B cell (primary cell): Measurements from ENCODE around the gene SLC29A3. TPM values are rescaled to one million over a fixed set of nuclear protein-coding genes. Genes with fewer than 3 reads are reported as not detected.

ENCODE experiments used
- ATAC-seq: fragments of 200-7000 bp; cut with Tn5 transposase; one replicate; pipeline ENCODE4 v1.10.0; 2021; ENCODE audit warnings: low read depth, mild to moderate bottlenecking, moderate number of reproducible peaks, moderate library complexity
- CTCF ChIA-PET: fragments of 350-600 bp; sonication (Branson Sonifier 250); formaldehyde crosslinking; loops from one replicate; lab custom pipeline; 2021; ENCODE audit warnings: antibody characterized with exemption, inconsistent platforms; lab: Charles Lee
- POLR2A ChIA-PET: fragments of 350-600 bp; sonication (Branson Sonifier 250); formaldehyde crosslinking; loops from one replicate; lab custom pipeline; 2021; ENCODE audit warnings: antibody characterized with exemption; lab: Charles Lee
- DNase-seq: peaks from one replicate; pipeline ENCODE4 v3.0.0; 2013
- H2AFZ ChIP-seq: 2 replicates; pipeline ENCODE4 v1.6.1; 2012; ENCODE audit warnings: mild to moderate bottlenecking, low read depth, low read length; ENCODE audit not compliant: insufficient read depth, poor library complexity, severe bottlenecking
- H3K27ac ChIP-seq, 2 donors: 1 replicate in 1 of 2; 2 replicates in 1 of 2; pipeline ENCODE4 v1.5.1; 2012 to 2013; ENCODE audit warnings: low read length in 2 of 2, mild to moderate bottlenecking in 2 of 2, moderate library complexity in 1 of 2
- H3K27me3 ChIP-seq, 4 experiments: fragments of 200-600 bp in 1 of 4; sonication (generic) in 1 of 4; replicated peaks in 1 of 4; 1 replicate in 2 of 4; 2 replicates in 2 of 4; pipeline versions ENCODE4 v1.6.1 to v1.7.0; 2013 to 2016; ENCODE audit warnings: low read length in 3 of 4, mild to moderate bottlenecking in 2 of 4, mixed read lengths in 1 of 4, moderate library complexity in 1 of 4; ENCODE audit not compliant: insufficient read depth in 4 of 4, control insufficient read depth in 3 of 4; ENCODE audit errors: control extremely low read depth in 1 of 4
- H3K36me3 ChIP-seq, 2 experiments: replicated peaks in 1 of 2; 1 replicate in 1 of 2; 2 replicates in 1 of 2; pipeline versions ENCODE4 v1.6.1 to v1.7.1; 2013; ENCODE audit warnings: low read length in 1 of 2; ENCODE audit not compliant: insufficient read depth in 2 of 2, control insufficient read depth in 1 of 2; ENCODE audit errors: control extremely low read depth in 1 of 2, extremely low read depth in 1 of 2
- H3K4me1 ChIP-seq, 2 donors: fragments of 200-600 bp in 1 of 2; sonication (generic) in 1 of 2; 1 replicate in 1 of 2; 2 replicates in 1 of 2; pipeline versions ENCODE4 v1.5.1 to v1.6.1; 2013 to 2017; ENCODE audit warnings: low read length in 2 of 2; ENCODE audit not compliant: control insufficient read depth in 2 of 2, insufficient read depth in 2 of 2
- H3K4me2 ChIP-seq: replicated peaks from 2 replicates; pipeline ENCODE3; 2012; ENCODE audit warnings: mild to moderate bottlenecking, low read depth, low read length; ENCODE audit not compliant: poor library complexity, severe bottlenecking
- H3K4me3 ChIP-seq, 5 experiments: fragments of 200-600 bp in 1 of 5; sonication (generic) in 1 of 5; 1 replicate in 3 of 5; 2 replicates in 2 of 5; pipeline versions ENCODE4 v1.5.1 to v1.7.0; 2011 to 2016; ENCODE audit warnings: low read length in 4 of 5, mild to moderate bottlenecking in 4 of 5, low read depth in 2 of 5, control low read depth in 1 of 5, moderate library complexity in 1 of 5; ENCODE audit not compliant: insufficient read depth in 1 of 5; ENCODE audit errors: control extremely low read depth in 1 of 5, extremely low read depth in 1 of 5
- H3K79me2 ChIP-seq: fragments of 200-600 bp; sonication (generic); one replicate; pipeline ENCODE4 v1.6.0; 2016; ENCODE audit warnings: low read length; ENCODE audit not compliant: control insufficient read depth, insufficient read depth
- H3K9ac ChIP-seq: fragments of 200-600 bp; sonication (generic); 2 replicates; pipeline ENCODE4 v1.6.1; 2017; ENCODE audit warnings: mild to moderate bottlenecking, low read length, moderate library complexity
- H3K9me3 ChIP-seq, 3 donors: one replicate each; pipeline versions ENCODE4 v1.6.1 to v1.7.1; 2013; ENCODE audit warnings: low read length in 2 of 3; ENCODE audit not compliant: control insufficient read depth in 2 of 3, insufficient read depth in 1 of 3; ENCODE audit errors: control extremely low read depth in 1 of 3
- H4K20me1 ChIP-seq: 2 replicates; pipeline ENCODE4 v1.6.0; 2012; ENCODE audit warnings: mild to moderate bottlenecking, low read length; ENCODE audit not compliant: insufficient read depth, control insufficient read depth, poor library complexity, severe bottlenecking
- H3K27ac Mint-ChIP-seq: one replicate; pipeline ENCODE4 v1.8.0; 2021; ENCODE audit warnings: mixed read lengths
- H3K27me3 Mint-ChIP-seq: one replicate; pipeline ENCODE4 v1.8.0; 2021; ENCODE audit warnings: mixed read lengths
- H3K4me1 Mint-ChIP-seq: one replicate; pipeline ENCODE4 v1.8.0; 2021; ENCODE audit warnings: mixed read lengths
- H3K4me3 Mint-ChIP-seq: one replicate; pipeline ENCODE4 v1.8.0; 2021; ENCODE audit warnings: mixed read lengths
- H3K9me3 Mint-ChIP-seq: one replicate; pipeline ENCODE4 v1.8.0; 2022; ENCODE audit warnings: mixed read lengths; ENCODE audit not compliant: insufficient read depth
- CTCF ChIP-seq: fragments of 200-600 bp; IDR thresholded peaks from one replicate; pipeline ENCODE4 v1.8.0; 2022; ENCODE audit warnings: antibody characterized with exemption, mild to moderate bottlenecking
- EZH2 ChIP-seq: IDR thresholded peaks from 2 replicates; pipeline ENCODE4 v1.6.1; 2012; ENCODE audit warnings: borderline replicate concordance, low read depth, mild to moderate bottlenecking, moderate library complexity, low read length; ENCODE audit not compliant: insufficient read depth, poor library complexity, severe bottlenecking
- WGBS: methylation state at CpG from one replicate; pipeline ENCODE4 v1.1.5; 2013; ENCODE audit warnings: missing lambda C conversion rate; ENCODE audit not compliant: insufficient coverage; 5-methylcytosine and 5-hydroxymethylcytosine counted together
- intact Hi-C: fragments of 100-400 bp; cut with micrococcal nuclease; formaldehyde crosslinking; loops from one replicate; pipeline ENCODE4 v1.10.0; 2022
- polyA plus RNA-seq: library from polyadenylated mRNA; depleted of rRNA; stranded (reverse); fragments of >200 nt; gene quantifications from 2 replicates; pipeline ENCODE4 v1.2.3, GENCODE V29; 2012
- total RNA-seq, 2 donors: library from RNA; stranded (reverse); fragments of 120-200 nt in 1 of 2; gene quantifications; 1 replicate in 1 of 2; 2 replicates in 1 of 2; pipeline versions ENCODE4 v1.2.3 to v1.2.4, GENCODE V29; 2013 to 2022

SLC29A3 gene
- total and polyA plus RNA-seq, 2 donors (not counting 1 experiment from before 2014, with no cell fraction given), result 4.5 to 8.2 TPM

- no peaks in the 10 kb centered on the region for H4K20me1 ChIP-seq
- peaks cover 0 to 4% (median 0%) of the 10 kb centered on the region in 3 donors for H3K9me3 ChIP-seq
- peaks cover 0 to 38% (median 14%) of the 10 kb centered on the region in 4 experiments for H3K27me3 ChIP-seq
- no peak overlapping the region for H3K4me2 ChIP-seq
- H3K27ac Mint-ChIP-seq, result no peak overlapping the region
- intact Hi-C loops, result no loop called here
- H2AFZ ChIP-seq, result no peak overlapping the region
- CTCF ChIA-PET, result no interaction called here
- peaks cover 52% of the 10 kb centered on the region for H3K27me3 Mint-ChIP-seq
- H3K4me1 ChIP-seq, result peaks cover 3 to 5% of the 10 kb centered on the region in 2 donors
- no peak for TF ChIP-seq EZH2
- no peak for TF ChIP-seq CTCF
- WGBS, result 87% methylated on average over 3 of the region's 3 CpGs
- ATAC-seq, result no peak
- no peak overlapping the region for H3K27ac ChIP-seq
- H3K4me3 Mint-ChIP-seq, result no peak overlapping the region
- H3K4me1 Mint-ChIP-seq, result peaks cover 2% of the 10 kb centered on the region
- DNase-seq, result no peak
- no peaks in the 10 kb centered on the region for H3K36me3 ChIP-seq
- no peak overlapping the region for H3K4me3 ChIP-seq
- no peak overlapping the region for H3K9ac ChIP-seq
- no peaks in the 10 kb centered on the region for H3K79me2 ChIP-seq
- no peaks in the 10 kb centered on the region for H3K9me3 Mint-ChIP-seq
- POLR2A ChIA-PET, result no interaction called here
These were observed 72.0 kb downstream of the SLC29A3 start for GRCh38 chr10:71390921-71391690.

- Histone ChIP-seq H3K4me3 (no peak overlapping the region), H3K27me3 (peaks cover 0 to 42% (median 15%) of the 10 kb centered on the region in 4 experiments), H3K79me2 (no peaks in the 10 kb centered on the region), H3K36me3 (no peaks in the 10 kb centered on the region), H3K9me3 (peaks cover 0 to 4% (median 0%) of the 10 kb centered on the region in 3 donors), H4K20me1 (no peaks in the 10 kb centered on the region), H3K9ac (no peak overlapping the region), H3K4me2 (no peak overlapping the region), H3K4me1 (peaks cover 5 to 6% of the 10 kb centered on the region in 2 donors), H3K27ac (no peak overlapping the region), H2AFZ (no peak overlapping the region)
- TF ChIP-seq EZH2, result no peak
- TF ChIP-seq CTCF, result no peak
- ATAC-seq (no peak), DNase-seq (no peak)
- WGBS, result 75% methylated on average over 2 of the region's 5 CpGs
- no peak overlapping the region for H3K27ac Mint-ChIP-seq
- ChIA-PET POLR2A (no interaction called here), CTCF (interaction anchor here (1.1 kb wide), 1 partner anchor 8 kb away, joined by 4 read pairs; no protein-coding TSS in a partner anchor)
- no peak overlapping the region for H3K4me3 Mint-ChIP-seq
- peaks cover 53% of the 10 kb centered on the region for H3K27me3 Mint-ChIP-seq
- H3K4me1 Mint-ChIP-seq, result peaks cover 3% of the 10 kb centered on the region
- no peaks in the 10 kb centered on the region for H3K9me3 Mint-ChIP-seq
- intact Hi-C loops, result no loop called here
These were observed 72.6 kb downstream of the SLC29A3 start for GRCh38 chr10:71391701-71392100.
